HG02798 (cell line): ENCODE data around the gene COL9A1.

Source experiments
- ATAC-seq: cut with Tn5 transposase; IDR thresholded peaks from one replicate; pipeline ENCODE4 v1.9.1; 2021; ENCODE audit warnings: mild to moderate bottlenecking; ENCODE audit not compliant: unreplicated experiment, poor library complexity

The COL9A1 gene

DNA sequence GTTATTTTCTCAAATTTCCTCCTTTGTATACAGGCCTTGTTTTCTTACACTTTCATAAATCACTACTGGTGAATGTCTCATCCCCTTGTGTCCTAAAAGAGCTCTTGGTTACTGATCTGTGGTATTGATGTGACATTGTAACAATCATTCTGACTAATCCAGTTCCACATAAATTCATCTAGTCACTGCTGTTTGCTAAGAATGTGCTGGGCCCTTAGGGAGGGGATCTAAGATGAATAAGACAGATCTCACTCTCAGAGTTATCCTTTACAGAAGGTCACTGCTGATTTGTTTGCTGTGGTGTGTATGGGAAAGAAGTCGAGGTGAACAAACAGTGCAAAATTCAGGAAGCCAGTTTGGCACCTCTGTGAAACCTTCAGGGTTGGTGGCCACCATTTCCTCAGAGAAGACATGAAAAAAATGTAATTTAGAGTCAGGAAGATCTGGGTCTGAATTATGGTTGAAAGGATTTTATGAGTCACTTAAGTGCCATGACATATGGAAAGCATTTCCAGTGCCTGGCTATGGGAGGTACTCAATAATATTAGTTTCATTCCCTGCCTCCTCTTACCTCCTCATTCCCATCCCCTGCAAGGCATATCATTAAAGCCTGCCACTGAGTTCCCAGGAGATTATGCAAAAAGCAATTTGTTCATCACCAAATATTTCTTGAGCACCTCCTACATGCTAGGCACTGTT lies 121.8 kb downstream of the COL9A1 start:
- ATAC-seq, result peak; percentile 39

DNA sequence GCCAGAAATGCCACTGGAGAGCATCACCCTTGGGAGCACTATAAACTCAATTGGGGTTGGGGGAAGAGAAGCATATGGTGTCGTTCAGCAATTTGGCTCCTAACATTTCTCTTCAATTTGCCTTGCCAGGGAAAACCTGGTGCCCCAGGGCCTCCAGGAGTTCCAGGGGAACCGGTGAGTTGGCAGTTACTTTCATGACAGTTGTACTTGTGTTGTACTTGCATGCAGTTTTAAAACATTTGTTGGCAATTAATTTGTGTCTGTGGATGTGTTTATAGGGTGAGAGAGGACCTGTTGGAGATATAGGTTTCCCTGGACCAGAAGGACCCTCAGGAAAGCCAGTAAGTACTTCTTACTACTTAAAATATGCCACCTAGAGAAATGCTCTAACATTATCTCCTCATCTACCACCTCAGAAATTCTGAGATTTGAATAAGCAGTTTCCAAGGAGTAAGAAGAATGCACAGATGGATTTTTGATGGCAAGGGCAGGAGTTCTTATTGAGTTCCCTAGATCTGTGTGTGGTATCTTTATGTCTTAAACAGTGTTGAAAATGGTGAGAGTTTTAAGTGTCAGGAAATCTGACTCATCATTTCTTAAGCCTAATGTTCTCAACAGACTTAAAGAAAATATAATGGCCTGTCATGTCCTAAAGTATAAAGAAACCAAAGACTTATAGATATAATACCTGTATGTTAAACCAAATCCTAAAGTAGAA lies 122.5 kb downstream of the COL9A1 start:
- ATAC-seq, result no peak

DNA sequence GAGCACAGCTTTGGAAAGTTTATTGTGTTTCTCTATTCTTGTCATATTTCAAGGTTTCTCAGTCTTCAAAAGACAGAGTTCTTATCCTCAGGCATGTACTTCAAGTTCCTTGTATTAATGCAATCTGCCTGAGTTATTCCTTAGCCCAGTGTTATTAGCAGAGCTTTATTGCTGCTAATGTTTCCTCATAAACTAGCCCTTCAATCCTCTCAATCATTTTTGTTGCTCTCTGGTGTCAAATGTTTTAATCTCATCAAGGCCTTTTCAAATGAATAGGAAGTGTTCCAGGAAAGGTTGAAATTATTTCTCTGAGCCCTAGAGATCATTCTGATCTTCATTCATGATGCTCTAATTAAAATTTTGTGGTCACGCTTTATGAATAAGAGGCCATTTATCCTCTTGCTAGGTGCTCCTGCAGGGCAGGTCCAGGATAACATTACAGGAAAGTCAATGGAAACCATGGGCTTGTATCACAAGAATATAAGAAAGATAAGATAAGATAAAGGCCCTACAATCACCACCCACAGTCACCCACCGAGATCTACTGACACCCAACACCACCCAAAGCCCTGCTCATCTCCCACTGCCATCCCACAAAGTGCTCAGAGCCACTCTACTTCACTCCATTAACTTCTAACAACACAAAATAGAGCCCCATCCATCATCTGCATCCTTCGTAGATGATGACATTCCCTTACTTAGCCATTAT lies 125.9 kb downstream of the COL9A1 start:
- no peak for ATAC-seq

DNA sequence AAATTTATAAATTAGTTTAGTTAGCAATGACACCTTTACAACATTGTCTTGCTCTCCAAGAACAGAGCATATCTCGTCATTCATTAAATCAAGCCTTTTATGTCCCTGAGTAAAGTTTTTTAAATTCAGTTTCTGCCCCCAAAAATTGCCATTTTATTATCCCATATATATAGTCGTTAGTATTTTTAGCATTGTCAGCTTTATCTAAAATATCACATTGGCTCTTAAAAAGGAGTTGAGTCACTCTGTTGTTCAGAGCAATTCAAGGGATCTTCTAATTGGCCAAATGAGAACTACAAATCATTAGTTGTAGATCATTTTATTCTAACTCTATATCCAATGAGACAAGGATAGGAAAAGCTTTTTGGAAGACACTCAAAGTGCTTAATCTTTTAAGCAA lies 127.1 kb downstream of the COL9A1 start:
- ATAC-seq, result no peak

DNA sequence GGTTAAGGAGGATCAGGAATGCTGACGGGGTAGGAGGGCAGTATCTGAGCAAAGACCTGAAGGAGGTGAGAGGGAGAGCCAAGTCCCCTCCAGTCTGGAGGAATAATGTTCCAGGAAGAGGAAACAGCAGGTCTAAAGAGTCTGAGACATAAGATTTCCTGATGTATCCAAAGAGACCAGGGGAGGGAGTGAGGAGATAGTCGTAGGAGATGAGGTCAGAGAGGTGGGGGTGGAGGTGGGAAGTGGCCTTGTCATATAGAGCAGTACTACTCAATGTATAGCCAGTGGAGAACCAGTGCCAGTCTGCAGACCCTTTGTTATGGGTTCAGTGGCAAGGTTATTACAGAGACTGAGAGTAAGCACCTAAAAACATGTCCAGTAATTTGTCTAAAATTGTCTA lies 130.6 kb downstream of the COL9A1 start:
- no peak for ATAC-seq

DNA sequence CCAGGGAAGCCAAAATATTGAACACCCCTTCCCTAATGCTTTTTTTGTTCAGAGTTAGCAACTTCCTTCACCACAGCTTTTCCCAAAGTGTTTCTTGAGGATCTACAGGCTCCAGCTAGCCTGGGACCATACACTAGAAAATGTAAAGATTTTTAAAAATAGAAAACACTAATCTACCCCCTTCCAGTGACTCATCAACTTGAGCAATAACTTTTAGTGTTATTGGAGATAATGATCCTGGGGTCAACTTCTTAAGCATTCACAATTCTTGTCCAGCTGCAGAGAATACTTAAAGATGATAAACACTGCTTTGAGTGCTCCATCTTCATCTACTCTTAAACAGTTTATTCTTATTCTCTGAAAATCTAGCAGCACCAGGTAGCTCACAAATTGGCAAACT lies 131.6 kb downstream of the COL9A1 start:
- no peak for ATAC-seq

DNA sequence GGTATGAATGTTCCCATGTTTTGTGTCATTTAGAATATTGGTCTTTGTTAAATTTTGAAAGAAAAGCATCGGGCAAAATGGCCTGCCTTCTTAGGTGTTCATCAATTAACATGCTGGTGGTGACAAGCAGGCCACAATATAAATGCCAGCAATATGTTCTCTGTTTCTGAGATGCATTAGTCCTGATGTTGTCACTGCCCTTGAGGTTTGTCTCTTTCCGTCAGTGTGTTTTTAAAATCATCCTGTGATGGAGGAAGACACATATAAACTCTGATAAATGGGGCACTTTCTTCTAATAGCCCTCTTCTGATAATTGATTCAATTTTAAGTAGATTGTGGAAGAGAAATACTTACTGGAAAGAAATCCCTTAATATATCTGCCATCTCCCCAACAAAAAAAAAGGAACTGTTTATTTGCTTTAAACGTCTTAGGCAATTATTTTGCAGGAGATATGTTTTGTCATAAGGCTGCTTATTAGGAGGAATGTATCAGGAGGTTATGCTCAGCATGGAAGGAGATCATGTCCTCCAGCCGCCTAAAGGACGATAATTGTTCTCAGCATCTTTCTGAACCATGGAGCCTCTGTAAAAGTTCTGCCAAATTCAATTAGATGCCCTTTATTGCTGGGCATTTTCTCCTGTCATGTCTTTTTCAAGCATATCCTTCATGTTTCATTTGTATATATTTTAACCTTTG lies 134.1 kb downstream of the COL9A1 start:
- no peak for ATAC-seq
